ENCODE measurements around the gene ZEB2. TPM values are rescaled to one million over a fixed set of nuclear protein-coding genes. Genes with fewer than 3 reads are reported as not detected.

ZEB2 gene
- total RNA-seq, 1 donor from 2014 or later = 0.07 TPM

DNA sequence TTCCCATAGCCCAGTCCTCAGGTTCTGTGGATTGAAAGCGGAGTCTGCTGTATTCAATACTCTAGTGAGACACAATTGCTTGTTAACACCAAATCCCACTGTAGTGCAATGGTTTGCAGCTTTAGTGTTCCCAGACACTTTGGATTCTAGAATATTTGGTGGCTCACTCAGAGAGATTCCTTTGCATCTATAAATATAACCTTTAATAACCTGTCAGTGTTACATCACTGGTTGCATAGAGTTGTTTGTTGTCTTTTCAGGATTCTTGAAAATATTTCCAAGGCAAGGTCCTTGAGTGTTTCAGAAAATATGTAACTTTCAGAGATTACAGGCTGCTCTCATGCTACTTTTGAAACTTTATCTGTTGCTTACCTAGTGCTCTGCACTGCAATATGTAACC is 157.5 kb downstream of the ZEB2 start:
- Mint-ChIP-seq H3K9me3 (ENCODE audit: low read depth) (no peaks in the 10 kb centered on the region), H3K27ac (no peak overlapping the region), H3K27me3 (peaks cover 13% of the 10 kb centered on the region), H3K4me3 (ENCODE audit: low read depth) (no peak overlapping the region), H3K36me3 (ENCODE audit: insufficient read depth) (no peaks in the 10 kb centered on the region), H3K4me1 (ENCODE audit: low read depth) (no peaks in the 10 kb centered on the region)
- no peak for DNase-seq (ENCODE audit: low spot score, unreplicated experiment)
- TF ChIP-seq, protein P1, sequence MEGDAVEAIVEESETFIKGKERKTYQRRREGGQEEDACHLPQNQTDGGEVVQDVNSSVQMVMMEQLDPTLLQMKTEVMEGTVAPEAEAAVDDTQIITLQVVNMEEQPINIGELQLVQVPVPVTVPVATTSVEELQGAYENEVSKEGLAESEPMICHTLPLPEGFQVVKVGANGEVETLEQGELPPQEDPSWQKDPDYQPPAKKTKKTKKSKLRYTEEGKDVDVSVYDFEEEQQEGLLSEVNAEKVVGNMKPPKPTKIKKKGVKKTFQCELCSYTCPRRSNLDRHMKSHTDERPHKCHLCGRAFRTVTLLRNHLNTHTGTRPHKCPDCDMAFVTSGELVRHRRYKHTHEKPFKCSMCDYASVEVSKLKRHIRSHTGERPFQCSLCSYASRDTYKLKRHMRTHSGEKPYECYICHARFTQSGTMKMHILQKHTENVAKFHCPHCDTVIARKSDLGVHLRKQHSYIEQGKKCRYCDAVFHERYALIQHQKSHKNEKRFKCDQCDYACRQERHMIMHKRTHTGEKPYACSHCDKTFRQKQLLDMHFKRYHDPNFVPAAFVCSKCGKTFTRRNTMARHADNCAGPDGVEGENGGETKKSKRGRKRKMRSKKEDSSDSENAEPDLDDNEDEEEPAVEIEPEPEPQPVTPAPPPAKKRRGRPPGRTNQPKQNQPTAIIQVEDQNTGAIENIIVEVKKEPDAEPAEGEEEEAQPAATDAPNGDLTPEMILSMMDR (IDR thresholded peaks at IDR 0.05; ENCODE audit: unreplicated experiment) = no peak

DNA sequence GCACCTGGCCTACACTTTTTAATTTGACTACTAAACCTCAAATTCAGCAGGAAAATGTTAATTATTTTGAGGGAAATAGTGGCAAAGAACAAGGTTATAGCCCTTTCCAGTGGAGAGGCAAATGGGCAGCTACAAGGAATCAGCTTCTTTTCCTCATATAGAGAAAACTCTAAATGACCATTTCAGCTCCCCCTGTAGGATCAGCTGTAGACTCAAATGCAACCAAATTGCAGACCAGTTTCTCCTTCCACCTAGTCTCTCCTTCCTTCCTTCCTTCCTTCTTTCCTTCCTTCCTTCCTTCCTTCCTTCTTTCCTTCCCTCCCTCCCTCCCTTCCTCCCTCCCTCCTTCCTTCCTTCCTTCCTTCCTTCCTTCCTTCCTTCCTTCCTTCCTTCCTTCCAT is 158.2 kb downstream of the ZEB2 start:
- Mint-ChIP-seq H3K4me3 (ENCODE audit: low read depth) (no peak overlapping the region), H3K27ac (no peak overlapping the region), H3K9me3 (ENCODE audit: low read depth) (no peaks in the 10 kb centered on the region), H3K36me3 (ENCODE audit: insufficient read depth) (no peaks in the 10 kb centered on the region), H3K27me3 (peaks cover 14% of the 10 kb centered on the region), H3K4me1 (ENCODE audit: low read depth) (no peaks in the 10 kb centered on the region)
- TF ChIP-seq, protein P1 (IDR thresholded peaks at IDR 0.05; ENCODE audit: unreplicated experiment) = no peak
- no peak for DNase-seq (ENCODE audit: low spot score, unreplicated experiment)

GRCh38 chr2:144359684-144360083 is 160.2 kb downstream of the ZEB2 start:
- Mint-ChIP-seq H3K4me1 (ENCODE audit: low read depth) (no peaks in the 10 kb centered on the region), H3K27ac (no peak overlapping the region), H3K4me3 (ENCODE audit: low read depth) (no peak overlapping the region), H3K9me3 (ENCODE audit: low read depth) (no peaks in the 10 kb centered on the region), H3K27me3 (peaks cover 8% of the 10 kb centered on the region), H3K36me3 (ENCODE audit: insufficient read depth) (no peaks in the 10 kb centered on the region)
- DNase-seq (ENCODE audit: low spot score, unreplicated experiment) = no peak
- TF ChIP-seq, protein P1 (IDR thresholded peaks at IDR 0.05; ENCODE audit: unreplicated experiment) = no peak

DNA sequence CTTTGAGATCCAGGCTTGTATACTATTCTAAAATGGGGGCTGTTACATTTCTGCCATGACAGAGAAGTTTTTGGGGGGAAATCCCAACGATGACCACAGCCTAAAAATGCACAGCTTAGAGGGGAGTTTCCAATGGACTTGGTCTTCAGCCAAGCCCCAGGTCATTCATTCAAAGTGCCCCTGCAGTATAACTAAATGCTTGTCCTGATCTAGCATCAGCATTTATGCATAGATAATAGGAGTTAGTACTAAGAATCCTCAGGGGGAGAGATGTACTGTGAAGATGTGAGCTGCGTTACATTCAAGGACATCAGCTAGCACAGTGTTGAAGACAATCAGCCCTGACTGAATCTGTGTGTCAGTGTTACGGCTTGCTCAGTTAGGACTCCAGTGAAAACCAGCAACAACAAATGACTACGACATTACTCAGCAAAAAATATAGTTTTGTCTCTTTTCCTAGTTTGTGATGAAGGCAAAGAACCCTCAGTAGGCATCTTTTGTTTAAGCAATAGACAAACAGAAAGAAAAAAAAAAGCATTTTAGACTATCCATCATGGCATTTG is 160.9 kb downstream of the ZEB2 start:
- no peak overlapping the region for H3K27ac Mint-ChIP-seq
- no peak for DNase-seq (ENCODE audit: low spot score, unreplicated experiment)

GRCh38 chr2:144358374-144358964 is 161.4 kb downstream of the ZEB2 start:
- no peak overlapping the region for H3K4me3 Mint-ChIP-seq (ENCODE audit: low read depth)
- no peaks in the 10 kb centered on the region for H3K36me3 Mint-ChIP-seq (ENCODE audit: insufficient read depth)
- no peaks in the 10 kb centered on the region for H3K9me3 Mint-ChIP-seq (ENCODE audit: low read depth)

More for the DNA sequence above, 160.9 kb downstream of the ZEB2 start:
- H3K4me3 Mint-ChIP-seq (ENCODE audit: low read depth) = no peak overlapping the region
- peaks cover 8% of the 10 kb centered on the region for H3K27me3 Mint-ChIP-seq
- H3K4me1 Mint-ChIP-seq (ENCODE audit: low read depth) = no peaks in the 10 kb centered on the region
- H3K9me3 Mint-ChIP-seq (ENCODE audit: low read depth) = no peaks in the 10 kb centered on the region
- H3K36me3 Mint-ChIP-seq (ENCODE audit: insufficient read depth) = no peaks in the 10 kb centered on the region
- TF ChIP-seq, protein P1 (IDR thresholded peaks at IDR 0.05; ENCODE audit: unreplicated experiment) = no peak

More at GRCh38 chr2:144358374-144358964, 161.4 kb downstream of the ZEB2 start:
- Mint-ChIP-seq H3K27me3 (peaks cover 8% of the 10 kb centered on the region), H3K27ac (no peak overlapping the region), H3K4me1 (ENCODE audit: low read depth) (no peaks in the 10 kb centered on the region)
- TF ChIP-seq, protein P1 (IDR thresholded peaks at IDR 0.05; ENCODE audit: unreplicated experiment) = no peak
- no peak for DNase-seq (ENCODE audit: low spot score, unreplicated experiment)
